ENCODE data around the gene SCAMP2.
"Not testable (repeated sequence)": the region's sequence is repeated elsewhere in the genome, so short reads cannot be mapped to it uniquely, and the experiment has no call there.

The SCAMP2 gene, protein sequence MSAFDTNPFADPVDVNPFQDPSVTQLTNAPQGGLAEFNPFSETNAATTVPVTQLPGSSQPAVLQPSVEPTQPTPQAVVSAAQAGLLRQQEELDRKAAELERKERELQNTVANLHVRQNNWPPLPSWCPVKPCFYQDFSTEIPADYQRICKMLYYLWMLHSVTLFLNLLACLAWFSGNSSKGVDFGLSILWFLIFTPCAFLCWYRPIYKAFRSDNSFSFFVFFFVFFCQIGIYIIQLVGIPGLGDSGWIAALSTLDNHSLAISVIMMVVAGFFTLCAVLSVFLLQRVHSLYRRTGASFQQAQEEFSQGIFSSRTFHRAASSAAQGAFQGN

DNA sequence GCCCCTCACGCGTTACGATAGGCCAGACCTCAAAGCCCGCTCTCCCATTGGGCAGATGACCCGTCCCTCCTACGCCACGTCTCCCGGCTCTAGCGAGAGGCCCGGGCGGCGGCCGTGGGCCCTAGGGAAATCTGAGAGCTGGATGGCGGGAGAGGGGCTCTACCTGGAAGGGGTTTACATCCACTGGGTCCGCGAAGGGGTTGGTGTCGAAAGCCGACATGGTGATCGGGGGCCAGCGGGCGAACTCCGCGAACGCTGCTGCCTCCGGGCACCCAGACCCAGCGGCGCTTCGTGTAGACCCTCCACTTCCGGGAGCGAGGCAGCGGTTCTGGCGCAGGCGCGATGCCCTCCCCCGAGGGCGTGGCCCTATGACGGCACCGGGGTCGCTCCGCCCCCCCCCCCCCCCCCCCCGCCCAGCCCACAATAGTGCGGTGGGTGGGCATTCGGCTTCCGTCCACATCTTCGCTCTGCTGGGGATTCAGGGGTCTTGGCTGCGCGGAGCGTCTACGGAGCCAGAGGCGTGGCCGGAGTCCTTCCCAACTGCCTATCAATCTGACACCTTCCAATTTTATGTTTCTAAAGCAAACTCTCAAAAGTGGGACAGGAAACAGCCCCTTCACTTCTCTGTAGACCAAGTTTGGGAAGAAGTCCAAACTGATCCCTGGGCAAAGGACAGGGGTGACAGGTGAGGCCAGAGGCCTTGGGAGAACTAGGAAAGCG lies at the start of gene SCAMP2:
Gene SCAMP2, minus strand, starts transcription at position 330 of the 720 bp plus-strand sequence. Its CDS starts 110 bp downstream, at position 220.
- DNase-seq (ENCODE audit: low read depth in 2 of 2): peak; percentile 96 to 97
- peak within 1 kb of the TSS; percentile 76 to 86 for H3K4me3 ChIP-seq (replicated peaks in 1 of 2; ENCODE audit: low read depth in 2 of 2, low read length in 2 of 2)
- TF ChIP-seq, protein P1, sequence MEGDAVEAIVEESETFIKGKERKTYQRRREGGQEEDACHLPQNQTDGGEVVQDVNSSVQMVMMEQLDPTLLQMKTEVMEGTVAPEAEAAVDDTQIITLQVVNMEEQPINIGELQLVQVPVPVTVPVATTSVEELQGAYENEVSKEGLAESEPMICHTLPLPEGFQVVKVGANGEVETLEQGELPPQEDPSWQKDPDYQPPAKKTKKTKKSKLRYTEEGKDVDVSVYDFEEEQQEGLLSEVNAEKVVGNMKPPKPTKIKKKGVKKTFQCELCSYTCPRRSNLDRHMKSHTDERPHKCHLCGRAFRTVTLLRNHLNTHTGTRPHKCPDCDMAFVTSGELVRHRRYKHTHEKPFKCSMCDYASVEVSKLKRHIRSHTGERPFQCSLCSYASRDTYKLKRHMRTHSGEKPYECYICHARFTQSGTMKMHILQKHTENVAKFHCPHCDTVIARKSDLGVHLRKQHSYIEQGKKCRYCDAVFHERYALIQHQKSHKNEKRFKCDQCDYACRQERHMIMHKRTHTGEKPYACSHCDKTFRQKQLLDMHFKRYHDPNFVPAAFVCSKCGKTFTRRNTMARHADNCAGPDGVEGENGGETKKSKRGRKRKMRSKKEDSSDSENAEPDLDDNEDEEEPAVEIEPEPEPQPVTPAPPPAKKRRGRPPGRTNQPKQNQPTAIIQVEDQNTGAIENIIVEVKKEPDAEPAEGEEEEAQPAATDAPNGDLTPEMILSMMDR (IDR thresholded peaks at IDR 0.05; ENCODE audit: low read depth, low read length): no peak

DNA sequence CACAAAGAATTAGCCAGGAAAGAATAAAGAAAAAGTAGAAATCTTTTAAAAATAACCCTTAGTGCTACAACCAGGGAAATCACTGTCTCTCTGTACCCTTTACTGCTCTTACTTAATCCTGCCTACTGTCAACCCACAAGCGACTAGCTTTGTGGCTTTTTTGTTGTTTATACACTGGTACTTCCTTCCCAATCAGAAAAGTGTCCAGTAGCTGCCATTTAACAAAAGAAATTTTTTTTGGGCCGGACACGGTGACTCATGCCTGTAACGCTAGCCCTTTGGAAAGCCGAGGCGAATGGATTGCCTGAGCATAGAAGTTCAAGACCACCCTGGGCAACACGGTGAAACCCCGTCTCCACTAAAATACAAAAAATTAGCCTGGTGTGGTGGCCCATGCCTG lies 47.3 kb upstream of the SCAMP2 start:
- no peak overlapping the region for H3K4me3 ChIP-seq (replicated peaks in 1 of 2; ENCODE audit: low read depth in 2 of 2, low read length in 2 of 2)
- DNase-seq (ENCODE audit: low read depth in 2 of 2): no peak

DNA sequence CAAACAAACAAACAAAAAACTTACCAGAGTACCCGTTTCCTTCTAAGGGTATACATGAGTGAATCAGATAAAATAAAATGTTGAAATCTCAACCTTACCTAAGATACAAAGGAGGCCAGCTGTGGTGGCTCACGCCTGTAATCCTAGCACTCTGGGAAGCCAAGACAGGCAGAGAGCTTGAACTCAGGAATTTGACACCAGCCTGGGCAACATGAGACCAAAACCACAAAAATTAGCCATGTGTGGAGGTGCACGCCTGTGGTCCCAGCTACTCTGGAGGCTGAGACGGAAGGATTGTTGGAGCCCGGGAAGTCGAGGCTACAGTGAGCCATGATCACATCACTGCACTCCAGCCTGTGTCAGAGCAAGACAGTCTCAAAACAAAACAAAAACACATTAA lies 44.5 kb upstream of the SCAMP2 start:
- H3K4me3 ChIP-seq (replicated peaks in 1 of 2; ENCODE audit: low read depth in 2 of 2, low read length in 2 of 2): no peak overlapping the region
- TF ChIP-seq, protein P1 (IDR thresholded peaks at IDR 0.05; ENCODE audit: low read depth, low read length): no peak
- no peak for DNase-seq (ENCODE audit: low read depth in 2 of 2)

More for the DNA sequence above, 47.3 kb upstream of the SCAMP2 start:
- TF ChIP-seq, protein P1 (IDR thresholded peaks at IDR 0.05; ENCODE audit: low read depth, low read length): no peak

DNA sequence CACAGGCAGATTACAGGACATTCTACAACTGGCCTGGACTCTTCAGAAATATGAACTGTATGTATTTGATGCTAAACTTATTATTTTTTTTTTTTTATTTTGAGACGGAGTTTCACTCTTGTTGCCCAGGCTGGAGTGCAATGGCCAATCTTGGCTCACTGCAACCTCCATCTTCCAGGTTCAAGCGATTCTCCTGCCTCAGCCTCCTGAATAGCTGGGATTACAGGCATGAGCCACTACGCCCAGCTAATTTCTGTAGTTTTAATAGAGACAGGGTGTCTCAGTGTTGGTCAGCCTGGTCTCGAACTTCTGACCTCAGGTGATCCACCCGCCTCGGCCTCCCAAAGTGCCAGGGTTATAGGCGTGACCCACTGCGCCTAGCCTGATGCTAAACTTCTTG lies 40.6 kb upstream of the SCAMP2 start:
- DNase-seq (ENCODE audit: low read depth in 2 of 2); H3K4me3 ChIP-seq (replicated peaks in 1 of 2; ENCODE audit: low read depth in 2 of 2, low read length in 2 of 2): not testable (repeated sequence)

DNA sequence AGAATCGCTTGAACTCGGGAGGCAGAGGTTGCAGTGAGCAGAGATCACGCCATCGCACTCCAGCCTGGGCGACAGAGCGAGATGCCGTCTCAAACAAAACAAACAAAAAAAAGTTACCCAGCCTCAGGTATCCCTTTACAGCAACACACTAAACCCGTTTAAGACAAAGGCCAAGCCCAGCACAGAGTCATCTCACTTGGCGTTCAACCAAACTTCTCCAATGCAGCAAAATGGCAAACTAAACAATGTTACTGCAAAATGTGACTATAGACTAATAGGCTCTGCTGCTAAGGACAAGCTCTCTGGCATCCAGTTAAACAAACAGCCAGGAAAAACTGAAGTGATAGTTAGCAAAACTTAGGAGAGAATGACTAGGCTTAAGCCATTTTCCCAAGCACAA lies 39.9 kb upstream of the SCAMP2 start:
- TF ChIP-seq, protein P1 (IDR thresholded peaks at IDR 0.05; ENCODE audit: low read depth, low read length): no peak
- DNase-seq (ENCODE audit: low read depth in 2 of 2): peak in 1 of 2 donors; percentile 40
- no peak overlapping the region for H3K4me3 ChIP-seq (replicated peaks in 1 of 2; ENCODE audit: low read depth in 2 of 2, low read length in 2 of 2)

DNA sequence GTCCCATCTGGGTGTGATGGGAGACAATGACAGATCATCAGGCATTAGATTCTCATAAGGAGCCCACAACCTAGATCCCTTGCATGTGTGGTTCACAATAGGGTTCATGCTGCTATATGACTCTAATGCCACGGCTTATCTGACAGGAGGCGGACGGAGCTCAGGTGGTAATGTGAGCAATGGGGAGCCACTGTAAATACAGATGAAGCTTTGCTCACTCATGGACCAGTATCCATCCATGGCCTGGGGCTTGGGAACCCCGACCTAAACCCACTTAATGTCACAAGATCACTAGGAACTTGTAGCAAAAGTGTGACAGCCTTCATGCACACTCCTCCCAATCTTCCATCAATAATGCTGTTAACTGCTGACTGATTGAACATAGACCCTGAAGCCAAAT lies 35.5 kb upstream of the SCAMP2 start:
- DNase-seq (ENCODE audit: low read depth in 2 of 2): no peak
- TF ChIP-seq, protein P1 (IDR thresholded peaks at IDR 0.05; ENCODE audit: low read depth, low read length): no peak
- H3K4me3 ChIP-seq (replicated peaks in 1 of 2; ENCODE audit: low read depth in 2 of 2, low read length in 2 of 2): no peak overlapping the region

DNA sequence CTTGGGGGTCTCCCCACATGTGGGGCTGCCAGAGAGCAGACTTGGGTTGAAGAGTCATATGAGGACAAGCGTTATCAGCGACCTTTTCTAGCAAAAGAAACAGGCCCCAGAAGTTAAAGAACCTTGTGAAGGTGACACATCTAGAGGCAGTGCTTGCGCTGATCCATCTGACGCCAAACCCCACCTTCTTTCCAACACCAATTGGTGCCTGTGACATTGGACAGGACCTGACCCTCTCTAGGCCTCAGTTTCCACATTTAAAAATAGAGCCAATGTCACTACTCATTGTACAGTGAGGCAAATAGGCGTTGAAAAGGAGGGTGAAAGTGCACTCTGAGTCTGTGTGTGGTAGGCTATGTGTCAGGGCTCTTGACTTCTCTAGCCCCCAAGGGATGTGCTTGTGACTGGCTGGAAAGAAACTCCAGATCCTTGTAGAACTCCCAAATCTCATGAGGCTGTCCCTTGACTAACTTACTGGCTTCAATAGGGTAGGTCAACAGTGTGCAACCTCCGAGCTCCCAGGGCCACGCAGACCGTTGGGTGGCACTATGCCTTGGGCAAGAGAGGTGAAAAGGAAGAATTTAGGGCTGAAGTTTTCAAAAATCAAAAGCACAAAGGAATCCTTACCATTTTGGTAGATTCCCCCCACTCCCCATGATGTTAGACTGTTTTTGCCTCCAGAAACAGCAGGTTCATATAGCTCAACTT lies 34.2 kb upstream of the SCAMP2 start:
- TF ChIP-seq, protein P1 (IDR thresholded peaks at IDR 0.05; ENCODE audit: low read depth, low read length): no peak
- peak in 1 of 2 donors; percentile 17 for DNase-seq (ENCODE audit: low read depth in 2 of 2)
- peak overlapping the region; percentile 85 to 88 for H3K4me3 ChIP-seq (replicated peaks in 1 of 2; ENCODE audit: low read depth in 2 of 2, low read length in 2 of 2)
